ENCODE measurements around the gene CACNA1H.

CACNA1H gene

DNA sequence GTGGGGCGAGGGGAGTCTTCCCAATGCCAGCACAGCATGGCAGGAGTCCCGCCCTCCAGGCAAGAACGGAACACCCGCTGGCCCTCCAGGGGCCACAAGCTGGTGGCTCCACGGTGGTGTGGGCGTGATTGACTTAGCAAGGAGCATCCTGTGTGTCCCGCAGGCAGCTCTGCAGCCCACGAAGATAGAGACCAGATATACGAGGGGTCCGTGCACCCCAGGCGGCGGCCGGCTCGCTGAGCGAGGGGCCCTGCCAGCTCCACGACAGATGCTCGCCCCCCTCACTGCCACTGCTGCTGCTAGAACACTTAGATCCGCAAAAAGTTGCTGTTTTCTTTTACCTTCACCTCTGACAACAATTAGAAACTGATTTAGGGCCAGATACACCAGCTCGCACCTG, 10.0 kb upstream of the CACNA1H start:
- no peak overlapping the region for H3K27ac ChIP-seq
- no peak for TF ChIP-seq CTCF (conservative IDR thresholded peaks at IDR 0.05)

DNA sequence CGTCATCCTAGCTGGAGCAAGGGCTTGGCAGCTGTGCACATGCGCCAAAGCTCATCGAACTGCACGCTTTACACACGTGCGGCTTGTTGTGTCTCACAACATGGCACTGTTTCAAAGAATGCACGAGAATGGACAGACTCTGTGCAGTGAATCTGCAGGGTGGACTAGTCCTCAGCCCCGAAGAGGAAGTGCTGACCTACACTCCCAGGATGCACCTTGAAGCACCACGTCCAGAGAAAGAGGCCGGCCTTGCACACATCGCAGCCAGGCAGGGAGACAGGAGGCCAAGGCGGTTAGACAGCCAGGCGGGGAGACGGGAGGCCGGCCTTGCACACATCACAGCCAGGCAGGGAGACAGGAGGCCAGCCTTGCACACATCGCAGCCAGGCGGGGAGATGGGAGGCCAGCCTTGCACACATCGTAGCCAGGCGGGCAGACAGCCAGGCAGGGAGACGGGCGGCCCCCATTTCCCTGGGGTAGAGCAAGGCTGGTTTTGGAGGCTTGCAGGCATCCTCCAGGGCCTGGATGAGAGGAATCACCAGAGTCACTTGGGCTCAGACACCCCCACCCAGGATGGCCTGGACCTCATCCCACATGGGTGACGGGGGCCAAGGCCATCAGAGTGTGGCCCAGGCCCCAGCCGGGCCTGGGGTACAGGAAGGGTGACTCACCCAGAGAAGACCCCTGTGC, 9.0 kb upstream of the CACNA1H start:
- no peak overlapping the region for H3K27ac ChIP-seq
- TF ChIP-seq CTCF (conservative IDR thresholded peaks at IDR 0.05): no peak

GRCh38 chr16:1144476-1145382, 8.2 kb upstream of the CACNA1H start:
- no peak for TF ChIP-seq CTCF (conservative IDR thresholded peaks at IDR 0.05)

DNA sequence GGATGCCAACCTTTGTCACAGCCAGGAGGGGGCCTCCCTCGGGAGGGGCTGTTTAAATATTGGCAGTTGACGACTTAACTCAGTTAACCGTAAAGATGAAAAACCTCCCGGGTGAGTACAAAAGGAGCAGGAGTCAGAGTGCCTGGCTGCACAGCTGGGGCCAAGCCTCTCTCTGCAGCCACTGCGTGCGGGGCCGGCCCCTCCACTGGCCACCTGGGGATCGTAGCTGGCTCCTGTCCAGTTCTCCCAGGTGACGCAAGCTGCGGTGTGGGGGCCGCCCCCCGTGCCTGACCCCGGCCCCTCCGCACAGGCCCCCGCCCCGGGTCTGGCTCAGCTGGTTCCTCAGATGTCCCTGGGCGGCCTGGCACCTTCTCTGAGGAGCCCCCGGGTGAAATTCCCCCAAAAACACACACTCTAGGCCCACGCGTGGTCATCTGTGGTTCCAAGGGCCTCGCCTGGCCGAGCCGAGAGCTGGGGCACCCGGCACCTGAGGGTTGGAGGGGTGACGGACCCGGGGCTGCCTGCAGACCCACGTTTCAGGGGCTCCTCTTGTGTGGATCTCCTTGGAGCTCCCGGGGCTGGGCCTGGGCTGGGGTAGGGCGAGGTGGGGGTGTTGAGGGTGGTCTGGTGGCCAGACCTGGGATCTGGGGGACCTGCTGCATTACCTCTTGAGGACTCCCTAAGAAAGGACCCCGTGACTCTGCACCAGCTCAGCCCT, 7.4 kb upstream of the CACNA1H start:
- no peak for TF ChIP-seq CTCF (conservative IDR thresholded peaks at IDR 0.05)
- H3K27ac ChIP-seq: no peak overlapping the region

More at GRCh38 chr16:1144476-1145382, 8.2 kb upstream of the CACNA1H start:
- no peak overlapping the region for H3K27ac ChIP-seq

DNA sequence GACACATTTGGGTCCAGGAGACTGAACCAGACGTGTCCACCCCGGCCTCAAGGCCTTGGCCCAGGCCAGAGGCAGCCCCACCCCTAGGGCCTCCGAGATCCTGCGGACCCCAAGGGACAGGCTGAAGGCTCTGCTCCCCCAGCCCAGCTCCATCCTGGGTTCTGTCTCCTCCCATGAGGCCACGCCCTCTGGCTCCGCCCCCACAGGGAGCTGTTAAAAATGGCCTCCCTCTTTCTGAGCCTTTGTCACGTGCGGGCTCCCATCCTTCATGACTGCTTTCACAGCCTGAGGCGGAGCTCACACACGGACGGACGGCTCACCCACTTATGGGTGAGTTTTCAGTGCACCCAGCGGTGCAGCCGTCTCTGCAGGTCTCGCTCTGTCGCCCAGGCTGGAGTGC, 6.5 kb upstream of the CACNA1H start:
- H3K27ac ChIP-seq: no peak overlapping the region
- TF ChIP-seq CTCF (conservative IDR thresholded peaks at IDR 0.05): no peak

DNA sequence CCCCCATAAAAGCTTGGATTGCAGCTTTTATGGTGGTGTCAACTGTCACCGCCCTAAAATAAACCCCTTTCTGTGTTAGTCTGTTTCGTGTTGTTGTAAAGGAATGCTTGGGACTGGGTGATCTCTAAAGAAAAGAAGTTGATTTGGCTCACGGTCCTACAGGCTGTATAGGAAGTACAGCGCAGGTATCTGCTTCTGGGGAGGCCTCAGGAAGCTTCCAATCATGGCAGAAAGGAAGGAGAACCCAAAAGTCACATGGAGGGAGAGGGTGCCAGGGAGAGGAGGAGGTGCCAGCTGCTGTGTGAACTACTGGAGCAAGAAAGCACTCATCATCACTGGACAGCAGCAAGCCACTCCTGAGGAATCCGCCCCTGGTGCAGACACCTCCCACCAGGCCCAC, 5.9 kb upstream of the CACNA1H start:
- TF ChIP-seq CTCF (conservative IDR thresholded peaks at IDR 0.05): no peak
- H3K27ac ChIP-seq: no peak overlapping the region

DNA sequence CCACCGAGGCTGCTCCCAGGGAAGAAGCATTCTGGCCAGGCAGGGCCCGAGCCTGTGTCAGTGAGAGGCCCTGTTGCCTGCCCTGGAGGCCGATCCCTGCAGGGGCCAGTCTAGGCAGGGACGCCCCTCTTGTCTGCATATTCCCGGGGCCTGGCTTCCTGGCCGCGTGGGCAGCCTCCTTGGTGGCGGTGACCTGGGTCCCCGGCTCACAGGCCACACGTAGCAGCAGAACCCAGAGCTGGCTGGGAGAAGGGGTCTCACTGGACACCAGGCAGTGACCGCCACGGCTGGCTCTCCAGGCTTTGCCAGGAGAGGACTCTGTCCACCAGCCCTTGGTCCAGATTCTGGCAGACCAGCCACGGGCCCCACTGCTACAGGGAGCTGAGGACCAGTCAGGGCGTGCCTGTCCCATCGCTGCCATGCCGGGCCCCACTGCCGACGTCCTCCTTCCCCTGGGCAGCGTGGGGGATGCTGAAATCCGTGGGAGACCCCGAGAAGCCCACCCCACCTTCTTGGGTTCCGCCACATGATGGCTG, 3.7 kb upstream of the CACNA1H start:
- no peak overlapping the region for H3K27ac ChIP-seq
- TF ChIP-seq CTCF (conservative IDR thresholded peaks at IDR 0.05): no peak
